Tibial nerve (tissue), 4 donors: Measurements from ENCODE around the gene CDHR3. TPM values are rescaled to one million over a fixed set of nuclear protein-coding genes. Genes with fewer than 3 reads are reported as not detected.
A peak's percentile ranks its signal among the peaks of the same experiment; 100 is the strongest.

ENCODE experiments used
- DNase-seq, 2 donors: peaks; one replicate each; pipeline ENCODE4 v3.0.0-alpha.2; 2019; ENCODE audit warnings: low spot score in 2 of 2
- H3K27ac ChIP-seq, 4 donors: fragments of 200-600 bp; sonication (generic) in 3 of 4; one replicate each; pipeline ENCODE4 v1.5.1; 2017 to 2019; ENCODE audit warnings: mild to moderate bottlenecking in 1 of 4
- H3K27me3 ChIP-seq, 2 donors: fragments of 200-600 bp; sonication (generic) in 1 of 2; one replicate each; pipeline versions ENCODE4 v1.5.1 to v1.6.0; 2017 to 2019
- H3K36me3 ChIP-seq, 3 donors: fragments of 200-600 bp; sonication (generic); one replicate each; pipeline ENCODE4 v1.5.1; 2018 to 2019
- H3K4me1 ChIP-seq, 4 donors: fragments of 200-600 bp; sonication (generic) in 3 of 4; one replicate each; pipeline ENCODE4 v1.5.1; 2017 to 2019
- H3K4me3 ChIP-seq, 4 donors: fragments of 200-600 bp; sonication (generic) in 3 of 4; one replicate each; pipeline ENCODE4 v1.5.1; 2017 to 2019; ENCODE audit warnings: mild to moderate bottlenecking in 1 of 4, moderate library complexity in 1 of 4
- H3K9me3 ChIP-seq, 4 donors: fragments of 200-600 bp; sonication (generic) in 3 of 4; one replicate each; pipeline ENCODE4 v1.5.1; 2017 to 2019
- EP300 ChIP-seq, 2 donors: sonication (generic); formaldehyde crosslinking; IDR thresholded peaks; one replicate each; pipeline ENCODE4 v1.6.1; 2017; ENCODE audit warnings: antibody characterized with exemption in 2 of 2, mild to moderate bottlenecking in 1 of 2
- POLR2A ChIP-seq, 2 donors: fragments of 450-650 bp; IDR thresholded peaks; one replicate each; pipeline ENCODE4 v1.6.1; 2017; ENCODE audit warnings: antibody characterized with exemption in 2 of 2, mild to moderate bottlenecking in 2 of 2, moderate library complexity in 2 of 2
- WGBS, 2 donors: methylation state at CpG; one replicate each; pipeline ENCODE4 v1.1.5; 2018; 5-methylcytosine and 5-hydroxymethylcytosine counted together
- total RNA-seq, 4 donors: library from RNA; depleted of rRNA; stranded (reverse); fragments of >200 nt; gene quantifications; one replicate each; pipeline ENCODE4 v1.1.0, GENCODE V29; 2016
- TF ChIP-seq, protein P1 (sequence below), 5 experiments: fragments of 200-600 bp in 3 of 5; fragments of 450-650 bp in 2 of 5; sonication (generic) in 3 of 5; IDR thresholded peaks; one replicate each; pipeline ENCODE4 v1.5.1; 2016 to 2019; ENCODE audit warnings: antibody characterized with exemption in 5 of 5, mild to moderate bottlenecking in 3 of 5, moderate library complexity in 2 of 5

Gene CDHR3
- total RNA-seq, 4 donors from 2014 or later: 6.1 to 18.2 (median 10.5) TPM

DNA sequence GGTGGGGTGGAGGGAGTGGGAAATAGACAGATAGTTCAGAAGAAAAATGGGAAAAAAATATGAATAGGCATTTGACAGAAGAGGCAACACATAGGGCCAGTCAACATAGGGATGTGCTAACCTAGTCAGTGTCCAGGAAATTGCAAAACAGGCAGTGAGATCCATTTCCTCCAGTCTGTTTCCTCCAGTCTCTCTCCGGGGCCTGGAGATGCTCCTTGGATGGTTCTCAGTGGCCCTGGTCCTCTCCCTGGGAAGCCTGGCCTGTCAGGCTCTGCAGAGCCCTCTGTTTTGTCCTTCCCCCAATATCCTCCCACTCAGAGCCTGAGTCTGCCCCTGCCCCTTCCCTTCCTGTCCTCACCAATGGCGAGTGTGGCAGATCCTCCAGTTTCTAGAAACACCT lies 96.5 kb downstream of the CDHR3 start:
- WGBS, 2 donors: 79 to 88% methylated on average over 2 of the region's 2 CpGs
- no peaks in the 10 kb centered on the region for H3K36me3 ChIP-seq
- peaks cover 0 to 53% (median 30%) of the 10 kb centered on the region in 4 donors for H3K4me1 ChIP-seq
- DNase-seq: no peak
- H3K27me3 ChIP-seq: no peaks in the 10 kb centered on the region
- peak overlapping the region in 3 of 4 donors; percentile 58 to 84 (median 66) for H3K27ac ChIP-seq
- TF ChIP-seq POLR2A (IDR thresholded peaks at IDR 0.05): no peak
- TF ChIP-seq, protein P1, sequence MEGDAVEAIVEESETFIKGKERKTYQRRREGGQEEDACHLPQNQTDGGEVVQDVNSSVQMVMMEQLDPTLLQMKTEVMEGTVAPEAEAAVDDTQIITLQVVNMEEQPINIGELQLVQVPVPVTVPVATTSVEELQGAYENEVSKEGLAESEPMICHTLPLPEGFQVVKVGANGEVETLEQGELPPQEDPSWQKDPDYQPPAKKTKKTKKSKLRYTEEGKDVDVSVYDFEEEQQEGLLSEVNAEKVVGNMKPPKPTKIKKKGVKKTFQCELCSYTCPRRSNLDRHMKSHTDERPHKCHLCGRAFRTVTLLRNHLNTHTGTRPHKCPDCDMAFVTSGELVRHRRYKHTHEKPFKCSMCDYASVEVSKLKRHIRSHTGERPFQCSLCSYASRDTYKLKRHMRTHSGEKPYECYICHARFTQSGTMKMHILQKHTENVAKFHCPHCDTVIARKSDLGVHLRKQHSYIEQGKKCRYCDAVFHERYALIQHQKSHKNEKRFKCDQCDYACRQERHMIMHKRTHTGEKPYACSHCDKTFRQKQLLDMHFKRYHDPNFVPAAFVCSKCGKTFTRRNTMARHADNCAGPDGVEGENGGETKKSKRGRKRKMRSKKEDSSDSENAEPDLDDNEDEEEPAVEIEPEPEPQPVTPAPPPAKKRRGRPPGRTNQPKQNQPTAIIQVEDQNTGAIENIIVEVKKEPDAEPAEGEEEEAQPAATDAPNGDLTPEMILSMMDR (IDR thresholded peaks at IDR 0.05): no peak
- TF ChIP-seq EP300 (IDR thresholded peaks at IDR 0.05): no peak
- H3K9me3 ChIP-seq: no peaks in the 10 kb centered on the region
- H3K4me3 ChIP-seq: no peak overlapping the region

GRCh38 chr7:106060394-106060920 lies 97.4 kb downstream of the CDHR3 start:
- H3K9me3 ChIP-seq: no peaks in the 10 kb centered on the region
- 90 to 97% methylated on average over 7 of the region's 7 CpGs for WGBS, 2 donors
- H3K27me3 ChIP-seq: no peaks in the 10 kb centered on the region
- H3K27ac ChIP-seq: no peak overlapping the region
- H3K4me3 ChIP-seq: no peak overlapping the region
- H3K4me1 ChIP-seq: peaks cover 0 to 62% (median 38%) of the 10 kb centered on the region in 4 donors
- H3K36me3 ChIP-seq: no peaks in the 10 kb centered on the region
- DNase-seq: no peak
- TF ChIP-seq, protein P1 (IDR thresholded peaks at IDR 0.05): no peak
- TF ChIP-seq POLR2A (IDR thresholded peaks at IDR 0.05) (no peak), EP300 (IDR thresholded peaks at IDR 0.05) (no peak)

- no peak for DNase-seq
- H3K4me3 ChIP-seq: no peak overlapping the region
- WGBS, 2 donors: 89 to 92% methylated on average over 9 of the region's 9 CpGs
- no peaks in the 10 kb centered on the region for H3K36me3 ChIP-seq
- H3K27me3 ChIP-seq: no peaks in the 10 kb centered on the region
- H3K27ac ChIP-seq: peak overlapping the region in 1 of 4 donors; percentile 43
- TF ChIP-seq EP300 (IDR thresholded peaks at IDR 0.05) (no peak), POLR2A (IDR thresholded peaks at IDR 0.05) (no peak)
- TF ChIP-seq, protein P1 (IDR thresholded peaks at IDR 0.05): no peak
- H3K4me1 ChIP-seq: peaks cover 0 to 71% (median 46%) of the 10 kb centered on the region in 4 donors
- no peaks in the 10 kb centered on the region for H3K9me3 ChIP-seq
These were observed 98.4 kb downstream of the CDHR3 start for GRCh38 chr7:106061301-106061979.

- WGBS, 2 donors: 89 to 92% methylated on average over 7 of the region's 7 CpGs
- TF ChIP-seq, protein P1 (IDR thresholded peaks at IDR 0.05): no peak
- TF ChIP-seq EP300 (IDR thresholded peaks at IDR 0.05) (no peak), POLR2A (IDR thresholded peaks at IDR 0.05) (no peak)
- Histone ChIP-seq H3K27ac (peak overlapping the region in 1 of 4 donors; percentile 32), H3K27me3 (no peaks in the 10 kb centered on the region), H3K9me3 (no peaks in the 10 kb centered on the region), H3K4me1 (peaks cover 0 to 70% (median 46%) of the 10 kb centered on the region in 4 donors), H3K36me3 (no peaks in the 10 kb centered on the region), H3K4me3 (no peak overlapping the region)
- no peak for DNase-seq
These were observed 98.9 kb downstream of the CDHR3 start for GRCh38 chr7:106062006-106062405.

DNA sequence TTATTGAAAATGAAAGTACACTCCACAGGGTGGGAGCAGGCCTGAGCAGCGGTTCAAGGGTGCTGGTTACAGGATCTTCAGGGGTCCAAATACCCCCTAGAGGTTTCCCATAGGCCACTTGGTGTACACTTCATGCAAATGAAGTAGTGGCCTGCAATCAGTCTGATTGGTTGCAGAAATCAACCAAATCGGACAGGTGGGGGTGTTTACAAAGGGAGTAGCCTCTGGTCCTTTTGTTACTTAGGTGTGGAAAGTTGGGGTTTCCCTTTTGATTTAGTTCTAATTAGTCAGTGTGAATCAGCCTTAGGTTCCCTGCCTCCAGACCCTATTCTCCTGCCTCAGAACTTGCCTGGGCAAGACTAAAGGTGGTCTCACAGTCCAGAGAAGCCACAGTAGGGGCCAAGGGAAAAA lies 99.5 kb downstream of the CDHR3 start:
- WGBS, 2 donors: 85 to 89% methylated on average over 2 of the region's 2 CpGs
- Histone ChIP-seq H3K4me3 (no peak overlapping the region), H3K9me3 (no peaks in the 10 kb centered on the region), H3K27ac (peak overlapping the region in 1 of 4 donors; percentile 32), H3K4me1 (peaks cover 0 to 65% (median 43%) of the 10 kb centered on the region in 4 donors), H3K36me3 (no peaks in the 10 kb centered on the region), H3K27me3 (no peaks in the 10 kb centered on the region)
- no peak for DNase-seq
- TF ChIP-seq EP300 (IDR thresholded peaks at IDR 0.05) (no peak), POLR2A (IDR thresholded peaks at IDR 0.05) (no peak)
- TF ChIP-seq, protein P1 (IDR thresholded peaks at IDR 0.05): no peak
